GM04503 (cell line): Measurements from ENCODE around the gene CHD2.

Experiments used
- DNase-seq: peaks from one replicate; pipeline ENCODE4 v3.0.0-alpha.2; 2012; ENCODE audit warnings: low read depth

The CHD2 gene

DNA sequence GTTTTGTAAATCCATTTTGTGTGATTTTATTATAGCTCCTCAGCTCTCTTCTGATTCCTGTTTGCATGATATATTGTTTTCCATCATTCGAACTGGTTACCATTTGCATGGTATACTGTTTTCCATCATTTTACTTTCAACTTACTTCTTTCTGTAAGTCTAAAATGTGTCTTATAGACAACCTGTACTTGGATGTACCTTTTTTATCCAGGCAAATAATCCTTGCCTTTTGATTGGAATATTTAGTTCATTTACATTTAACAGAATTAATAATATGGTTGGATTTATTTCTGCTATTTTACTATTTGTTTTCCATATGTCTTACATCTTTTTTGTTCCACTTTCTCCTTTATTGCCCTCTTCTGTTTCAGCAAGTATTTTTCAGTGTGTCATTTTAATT lies 62.8 kb downstream of the CHD2 start:
- no peak for DNase-seq

DNA sequence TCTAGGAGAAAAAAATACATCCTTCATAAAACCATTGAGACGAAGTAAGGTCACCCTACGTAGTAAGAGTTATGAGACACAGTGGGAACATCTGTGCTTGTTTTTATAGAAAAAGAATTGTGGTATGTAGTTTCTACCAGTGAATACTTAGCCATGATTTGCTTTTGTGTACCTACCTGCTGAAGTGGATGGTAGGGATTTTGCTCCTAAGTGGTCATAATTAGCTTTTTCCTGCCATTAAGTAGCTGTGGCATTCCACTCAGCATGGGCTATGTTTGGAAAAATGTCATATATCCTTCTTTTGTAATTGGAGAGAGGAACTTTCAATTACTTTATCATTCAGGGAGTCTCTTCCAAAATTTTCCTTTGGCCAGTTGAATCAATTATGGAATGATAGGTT lies 63.7 kb downstream of the CHD2 start:
- DNase-seq: no peak

DNA sequence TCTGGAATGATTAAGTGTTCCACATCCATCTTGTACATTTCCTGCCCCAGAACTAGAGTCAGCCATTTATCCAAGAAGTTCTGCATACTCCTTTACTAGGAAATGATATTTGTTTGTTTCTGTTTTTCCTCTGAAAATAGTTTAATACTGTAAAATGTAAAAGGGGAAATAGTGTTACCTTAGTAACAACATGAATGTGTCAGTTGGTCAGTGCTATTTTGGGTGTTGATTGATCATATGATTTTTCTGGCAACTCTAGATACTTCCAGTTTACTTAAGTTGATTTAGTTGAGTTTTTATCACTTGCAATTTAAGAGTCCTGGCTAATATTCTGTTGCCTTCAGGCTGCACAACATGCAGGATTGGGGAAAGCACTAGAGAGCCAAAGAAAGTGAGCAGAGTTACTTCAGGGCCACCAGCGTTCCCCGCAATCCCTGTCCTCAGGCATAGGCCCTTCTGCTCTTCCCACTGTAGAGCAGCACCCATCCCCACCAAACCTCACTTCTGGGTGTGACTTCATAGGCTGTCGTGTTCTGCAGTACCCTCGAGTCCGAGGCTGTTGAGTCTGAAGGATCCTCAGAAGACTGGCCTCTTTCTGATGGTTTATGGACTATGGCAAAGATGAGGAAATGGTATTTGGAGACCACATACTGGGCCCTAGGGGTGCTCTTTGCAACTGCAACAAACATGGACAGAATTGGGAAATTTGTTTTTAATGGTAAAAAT lies 69.0 kb downstream of the CHD2 start:
- no peak for DNase-seq

DNA sequence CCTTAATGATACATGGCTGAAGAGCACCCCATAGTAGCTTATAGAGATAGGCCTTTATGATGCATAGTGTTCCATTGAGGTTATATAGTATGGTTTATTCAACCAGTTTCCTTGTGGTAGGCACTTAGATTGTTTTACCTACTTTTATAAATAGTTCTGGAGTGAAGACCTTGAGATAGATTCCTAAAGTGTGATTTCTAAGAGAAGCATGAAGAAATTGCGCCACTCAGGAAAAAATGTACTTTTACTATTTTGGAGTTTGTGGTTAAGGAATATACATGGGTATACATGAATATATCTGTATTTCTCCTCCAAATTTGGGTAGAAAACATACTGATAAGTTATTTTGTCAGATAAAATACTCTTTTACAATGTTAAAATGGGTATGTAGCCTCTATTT lies 70.5 kb downstream of the CHD2 start:
- no peak for DNase-seq

DNA sequence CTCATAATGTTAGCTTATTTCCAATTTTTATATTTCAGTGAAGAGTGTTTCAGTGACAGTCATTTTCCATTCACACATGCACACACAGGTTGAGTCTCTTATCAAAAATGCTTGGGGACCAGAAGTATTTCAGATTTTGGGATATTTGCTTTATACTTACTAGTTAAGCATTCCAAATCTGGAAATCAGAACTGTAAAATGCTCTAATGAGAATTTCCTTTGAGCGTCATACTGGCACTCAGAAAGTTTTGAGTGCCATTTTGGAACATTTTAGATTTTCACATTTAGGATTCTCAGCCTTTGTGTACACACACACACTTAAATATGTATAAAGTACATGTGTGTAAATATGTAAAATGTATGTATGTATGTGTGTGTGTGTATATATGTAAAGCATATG lies 71.0 kb downstream of the CHD2 start:
- no peak for DNase-seq

DNA sequence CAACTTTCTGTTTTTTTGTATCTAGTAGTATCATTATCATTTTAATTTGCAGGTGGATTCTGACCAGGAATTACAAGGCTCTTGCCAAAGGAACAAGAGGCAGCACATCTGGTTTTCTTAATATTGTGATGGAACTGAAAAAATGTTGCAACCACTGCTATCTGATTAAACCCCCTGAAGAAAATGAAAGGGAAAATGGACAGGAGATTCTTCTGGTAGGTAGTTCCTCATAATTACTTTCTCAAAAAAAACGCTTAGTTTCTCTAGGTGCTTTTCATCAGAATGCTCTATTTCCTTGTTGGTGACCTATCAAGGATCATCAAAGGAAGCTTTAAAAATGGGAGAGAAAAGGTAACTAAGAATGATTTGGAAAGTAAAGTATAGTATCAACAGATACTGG lies 71.6 kb downstream of the CHD2 start:
- DNase-seq: no peak

DNA sequence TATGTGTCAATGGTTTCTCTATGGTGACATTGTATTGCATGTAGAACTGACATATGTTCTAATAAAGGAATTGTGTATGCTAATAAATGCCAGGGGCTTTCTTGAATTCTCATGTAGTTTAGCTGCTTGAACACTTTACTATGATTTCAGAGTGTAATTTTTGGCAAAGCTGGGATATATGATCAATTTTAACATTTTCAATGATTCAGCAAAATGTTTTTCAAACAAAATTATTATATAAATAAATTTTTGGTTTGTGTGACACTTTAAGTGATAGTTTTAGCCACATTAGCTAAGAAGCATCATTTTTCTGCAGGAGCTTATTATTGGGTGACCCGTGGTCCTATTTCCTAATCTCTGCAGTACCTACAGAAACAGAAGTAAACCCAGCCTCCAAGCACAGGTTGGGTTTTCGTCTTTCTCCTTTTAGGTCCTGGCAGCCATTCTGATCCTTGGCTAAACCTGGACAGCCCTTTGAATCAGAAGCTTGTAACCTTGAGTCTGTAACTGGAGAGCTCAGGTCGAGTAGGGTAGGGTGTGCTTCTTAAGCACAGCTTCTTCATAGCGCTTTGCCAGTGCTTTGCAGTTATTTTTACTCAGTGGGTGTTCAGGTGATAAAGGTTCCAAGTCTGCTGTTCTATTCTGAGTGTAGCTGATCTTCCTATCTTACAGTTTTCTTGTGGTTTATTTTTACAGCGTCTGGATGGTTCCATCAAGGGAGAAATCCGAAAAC lies 74.2 kb downstream of the CHD2 start:
- no peak for DNase-seq

DNA sequence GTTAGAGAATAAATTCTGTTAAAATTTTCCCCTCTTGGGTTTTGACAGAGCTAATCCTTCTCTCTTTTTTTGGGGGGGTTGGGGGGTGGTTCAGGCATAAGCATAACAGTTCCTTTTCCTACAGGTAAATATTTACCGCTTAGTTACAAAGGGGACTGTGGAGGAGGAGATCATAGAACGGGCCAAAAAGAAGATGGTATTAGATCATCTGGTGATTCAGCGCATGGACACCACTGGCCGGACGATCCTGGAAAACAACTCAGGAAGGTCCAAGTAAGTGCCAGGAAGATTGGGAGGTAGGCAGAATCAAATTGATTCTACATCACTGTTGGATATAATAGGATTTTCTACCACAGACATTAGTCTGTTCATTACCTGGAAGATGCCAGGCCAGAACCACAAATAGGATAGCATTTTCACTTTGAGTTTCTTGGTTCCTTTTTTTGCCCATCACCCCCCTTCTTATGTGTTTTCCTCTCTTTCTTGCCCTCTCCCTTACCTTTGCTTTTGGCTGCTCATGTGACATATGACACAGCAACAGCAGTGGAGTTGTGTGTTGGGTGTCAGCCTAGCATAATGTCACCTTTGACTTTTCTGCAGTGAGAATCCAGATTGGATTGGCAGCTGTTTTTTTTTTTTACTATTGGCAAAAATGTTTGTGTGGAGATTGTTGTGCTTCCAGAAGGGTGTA lies 79.0 kb downstream of the CHD2 start:
- DNase-seq: no peak

DNA sequence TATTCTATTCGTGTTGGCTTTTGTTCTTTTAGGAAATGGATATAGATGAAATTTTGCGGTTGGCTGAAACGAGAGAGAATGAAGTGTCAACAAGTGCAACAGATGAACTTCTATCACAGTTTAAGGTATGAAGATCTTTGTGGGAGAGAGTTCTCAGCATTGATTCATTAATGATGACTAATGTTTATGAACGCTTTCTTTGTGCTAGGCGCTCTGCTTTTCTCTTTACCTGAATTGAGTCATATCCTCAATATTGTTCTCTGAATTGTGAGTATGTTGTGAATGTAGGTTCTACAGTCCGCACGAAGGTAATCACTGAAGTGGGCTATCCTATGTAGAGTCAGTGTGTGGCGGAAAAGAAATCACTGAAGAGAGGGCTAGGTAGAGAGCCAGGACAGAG lies 81.2 kb downstream of the CHD2 start:
- DNase-seq: no peak

DNA sequence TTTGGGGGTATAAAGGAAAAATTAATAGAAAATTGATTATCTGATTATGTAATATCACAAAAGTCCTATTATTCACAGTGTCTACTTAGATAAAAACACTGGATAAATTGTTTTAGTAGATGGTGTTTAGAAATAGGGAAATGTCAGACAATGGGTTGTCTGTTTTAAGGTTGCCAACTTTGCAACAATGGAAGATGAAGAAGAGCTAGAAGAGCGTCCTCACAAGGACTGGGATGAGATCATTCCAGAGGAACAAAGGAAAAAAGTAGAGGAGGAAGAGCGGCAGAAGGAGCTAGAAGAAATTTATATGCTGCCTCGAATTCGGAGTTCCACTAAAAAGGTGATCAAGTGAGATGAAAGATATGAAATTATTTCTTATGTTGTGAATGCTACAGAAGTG lies 84.0 kb downstream of the CHD2 start:
- DNase-seq: no peak

DNA sequence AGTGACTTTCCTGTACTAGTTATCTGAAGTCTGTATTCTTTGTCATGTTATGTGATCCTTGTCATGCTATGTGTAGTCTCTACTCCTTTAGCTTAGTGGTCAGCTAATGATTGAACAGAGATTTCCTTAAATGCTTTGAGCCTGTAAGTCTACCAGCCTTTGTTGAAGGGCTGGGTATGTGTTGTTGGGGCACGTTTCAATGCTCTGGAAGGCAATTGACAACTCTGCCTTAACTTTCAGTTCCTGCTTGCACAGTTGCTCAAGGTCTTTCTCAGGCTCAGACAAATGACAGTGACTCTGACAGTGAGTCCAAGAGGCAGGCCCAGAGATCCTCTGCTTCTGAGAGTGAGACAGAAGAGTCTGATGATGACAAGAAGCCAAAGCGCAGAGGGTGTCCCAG lies 89.3 kb downstream of the CHD2 start:
- no peak for DNase-seq

DNA sequence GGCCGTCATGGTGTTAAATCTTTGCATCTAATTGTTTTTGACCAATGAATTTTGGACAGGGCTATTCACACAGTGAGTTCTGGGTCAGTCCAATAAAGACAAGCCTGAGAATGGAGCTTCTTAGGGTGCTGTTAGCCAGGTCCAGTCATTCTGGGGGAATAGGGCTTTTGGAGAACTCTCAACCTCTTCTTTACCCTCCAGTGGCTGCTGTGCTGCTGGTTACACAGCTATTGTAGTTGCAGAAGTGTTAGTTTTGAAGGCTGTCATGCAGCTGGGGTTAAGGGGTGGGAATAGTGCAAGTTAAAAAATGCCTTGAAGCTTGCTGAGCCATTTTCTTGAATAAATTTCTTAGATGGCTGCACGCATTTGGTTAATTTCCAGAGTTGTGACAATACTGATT lies 89.9 kb downstream of the CHD2 start:
- no peak for DNase-seq

DNA sequence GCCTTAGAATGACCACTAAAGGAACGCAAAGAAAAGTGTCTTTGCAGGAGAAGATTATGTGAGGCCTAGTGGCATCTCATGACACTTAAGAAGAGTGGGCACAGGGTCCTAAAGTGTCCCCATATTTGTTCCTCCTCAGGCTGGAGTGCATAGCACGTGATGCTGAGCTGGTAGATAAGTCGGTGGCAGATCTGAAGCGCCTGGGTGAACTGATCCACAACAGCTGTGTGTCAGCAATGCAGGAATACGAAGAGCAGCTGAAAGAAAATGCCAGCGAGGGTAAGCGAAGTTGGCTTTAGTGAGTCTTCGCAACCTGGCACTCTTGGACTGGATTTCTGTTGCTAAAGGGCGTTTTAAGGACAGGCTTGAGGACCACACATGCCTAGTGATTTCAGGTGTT lies 92.6 kb downstream of the CHD2 start:
- no peak for DNase-seq

DNA sequence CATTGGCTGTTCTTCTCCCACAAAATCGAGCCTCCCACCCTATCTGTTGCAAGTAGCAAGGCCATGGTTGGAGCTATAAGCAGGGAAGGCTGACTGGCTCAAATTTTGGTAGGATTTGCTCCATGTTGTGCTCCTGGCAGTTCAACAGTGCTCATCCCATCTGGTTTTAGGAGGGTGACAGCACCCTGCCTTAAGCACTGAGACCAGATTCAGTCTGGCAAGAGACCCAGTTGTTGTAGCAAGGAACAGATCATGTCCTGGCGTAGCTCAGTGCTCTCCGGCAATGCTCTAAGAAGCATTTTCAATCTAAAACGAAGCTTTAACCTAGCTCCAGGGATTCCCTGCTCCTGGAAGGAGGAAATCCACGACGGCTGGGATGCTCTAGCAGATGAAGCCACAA lies 97.7 kb downstream of the CHD2 start:
- DNase-seq: no peak

DNA sequence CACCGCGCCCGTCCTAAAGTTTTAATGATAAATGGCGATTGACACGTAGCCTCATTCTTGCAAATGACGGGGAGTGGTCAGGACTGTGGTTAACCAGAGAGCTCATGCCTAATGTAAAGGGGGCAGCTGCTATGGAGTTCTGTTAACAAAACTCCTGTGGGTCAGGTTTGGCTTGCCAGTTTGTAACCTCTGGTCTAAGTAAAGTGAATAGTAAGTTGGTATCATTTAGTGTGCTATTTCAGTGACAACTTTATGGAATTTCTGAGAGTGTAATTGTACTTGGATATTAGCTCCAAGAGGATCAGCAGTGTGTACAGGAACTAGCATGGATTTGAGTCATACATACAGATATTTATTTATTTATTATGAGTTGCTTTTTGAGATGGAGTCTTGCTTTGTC lies 101.0 kb downstream of the CHD2 start:
- DNase-seq: no peak

DNA sequence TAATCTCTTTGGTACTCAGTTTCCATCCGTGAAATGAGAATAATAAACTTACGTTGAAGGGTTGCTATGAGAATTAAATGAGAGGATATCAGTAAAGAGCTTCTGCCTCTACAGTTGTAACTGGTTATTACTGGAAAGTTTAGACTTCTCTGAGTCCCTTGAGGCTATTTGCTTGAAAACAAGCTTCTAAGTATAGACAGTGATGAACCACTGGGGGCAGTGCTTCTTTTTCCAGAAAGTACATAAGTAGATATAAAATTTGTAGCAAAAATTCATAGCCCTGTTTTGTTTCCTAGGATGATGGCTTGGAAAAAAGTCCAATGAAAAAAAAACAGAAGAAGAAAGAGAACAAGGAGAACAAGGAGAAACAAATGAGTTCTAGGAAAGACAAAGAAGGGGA lies 101.8 kb downstream of the CHD2 start:
- DNase-seq: no peak

DNA sequence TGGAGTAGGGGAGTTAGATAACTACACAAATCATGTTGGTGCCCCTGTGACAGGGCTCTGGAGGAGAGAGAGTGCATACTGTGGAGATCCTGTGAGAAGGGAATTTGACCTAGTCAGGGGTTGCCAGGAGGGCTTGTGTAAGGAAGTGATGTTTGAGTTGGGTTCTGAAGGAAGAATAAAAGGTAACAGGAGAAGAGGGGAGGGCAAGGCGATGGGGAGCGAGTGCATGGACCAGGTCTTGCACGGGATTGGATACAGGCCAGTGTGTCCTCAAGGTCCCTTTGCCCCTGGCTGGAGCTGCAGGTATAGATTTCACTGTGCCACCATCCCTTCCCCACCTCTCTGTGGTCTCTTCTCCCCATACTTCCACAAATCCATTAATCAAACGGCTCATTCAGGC lies 105.0 kb downstream of the CHD2 start:
- DNase-seq: no peak

DNA sequence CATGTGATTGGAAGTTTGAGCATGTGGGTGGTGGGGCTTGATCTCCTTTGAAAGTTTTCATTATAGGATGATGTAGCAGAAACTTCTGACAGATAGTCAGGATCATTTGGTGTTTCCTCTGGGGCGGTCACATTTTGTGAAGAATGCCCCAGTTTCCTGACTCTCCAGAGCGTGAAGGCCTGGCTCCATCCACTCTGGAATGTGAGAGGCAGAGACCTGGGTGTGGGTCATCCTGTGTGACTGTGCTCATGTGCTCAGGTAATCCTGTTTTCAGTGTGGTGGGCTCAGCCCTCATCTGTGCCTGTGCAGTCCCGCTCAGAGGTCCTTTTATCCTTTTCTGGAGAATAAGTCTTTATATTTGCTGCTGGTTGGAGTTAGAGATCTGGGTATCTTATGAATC lies 107.9 kb downstream of the CHD2 start:
- DNase-seq: no peak

DNA sequence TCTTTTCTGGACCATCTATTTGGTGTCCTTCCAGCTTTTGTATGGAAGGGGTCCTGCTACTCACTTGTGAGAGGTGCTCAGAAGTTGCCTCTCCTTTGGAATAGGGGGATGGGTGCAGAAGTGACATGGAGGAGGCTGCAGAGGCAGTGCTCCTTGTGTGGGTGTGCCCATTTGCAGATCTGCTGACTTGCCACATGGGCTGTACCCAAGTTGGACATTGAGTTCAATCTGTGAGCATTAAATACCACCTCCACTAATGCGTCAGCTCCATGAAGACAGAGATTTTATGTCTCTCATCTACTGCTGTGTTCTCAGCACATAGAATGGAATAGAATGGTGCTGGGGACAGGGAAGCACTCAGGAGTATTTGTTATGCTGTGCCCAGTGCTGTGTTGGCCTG lies 112.7 kb downstream of the CHD2 start:
- no peak for DNase-seq

DNA sequence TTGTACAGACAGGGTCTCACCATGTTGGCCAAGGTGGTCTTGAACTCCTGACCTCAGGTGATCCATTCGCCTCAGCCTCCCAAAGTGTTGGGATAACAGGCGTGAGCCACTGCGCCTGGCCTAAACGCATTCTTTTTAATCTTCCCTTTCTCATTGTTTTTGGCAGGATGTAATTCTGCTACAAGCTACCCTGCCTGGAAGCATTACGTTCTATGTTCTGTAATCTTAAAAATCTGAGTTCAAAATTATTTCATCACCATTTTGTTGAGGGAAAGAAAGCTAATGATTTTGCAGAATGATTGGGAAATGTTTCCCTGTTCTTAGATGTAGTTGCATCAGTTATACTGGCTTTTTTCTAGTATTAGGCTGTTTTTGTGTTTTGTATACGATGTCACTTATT lies 117.4 kb downstream of the CHD2 start:
- DNase-seq: no peak

DNA sequence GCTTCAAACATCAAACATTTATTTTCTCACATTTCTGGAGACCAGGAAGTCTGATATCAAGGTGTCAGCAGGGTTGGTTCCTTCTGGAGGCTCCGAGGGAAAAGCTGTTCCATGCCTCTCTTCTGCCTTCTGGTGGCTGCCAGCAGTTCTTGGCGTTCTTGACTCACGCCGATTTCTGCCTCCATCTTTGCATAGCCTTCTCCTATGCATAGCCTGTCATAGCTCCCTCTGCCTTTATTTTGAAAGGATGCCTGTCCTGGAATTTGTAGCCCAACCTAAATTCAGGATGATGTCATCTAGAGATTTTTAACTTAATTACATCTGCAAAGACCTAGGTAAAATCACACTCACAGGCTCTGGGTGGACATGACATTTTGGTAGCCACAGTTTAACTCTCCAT lies 118.5 kb downstream of the CHD2 start:
- no peak for DNase-seq

DNA sequence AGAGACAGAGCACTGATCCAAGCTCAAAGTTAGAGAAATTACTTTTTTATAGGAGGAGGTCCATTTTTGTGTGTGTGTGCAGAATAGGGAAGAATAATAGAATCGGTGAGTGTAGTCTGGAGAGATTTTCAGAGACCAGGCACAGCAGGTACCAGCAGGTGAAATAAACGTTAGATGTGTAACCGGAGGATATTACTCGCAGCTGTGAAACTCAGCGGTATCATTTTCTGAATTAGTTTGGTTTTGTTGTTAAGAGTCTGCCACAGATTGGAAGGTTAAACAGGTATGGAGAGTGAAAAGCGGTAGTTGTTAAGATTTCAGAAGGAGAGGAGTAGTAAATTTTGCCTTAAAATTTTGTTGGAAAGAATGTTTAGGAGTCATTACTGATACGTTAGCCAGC lies 119.0 kb downstream of the CHD2 start:
- DNase-seq: no peak

DNA sequence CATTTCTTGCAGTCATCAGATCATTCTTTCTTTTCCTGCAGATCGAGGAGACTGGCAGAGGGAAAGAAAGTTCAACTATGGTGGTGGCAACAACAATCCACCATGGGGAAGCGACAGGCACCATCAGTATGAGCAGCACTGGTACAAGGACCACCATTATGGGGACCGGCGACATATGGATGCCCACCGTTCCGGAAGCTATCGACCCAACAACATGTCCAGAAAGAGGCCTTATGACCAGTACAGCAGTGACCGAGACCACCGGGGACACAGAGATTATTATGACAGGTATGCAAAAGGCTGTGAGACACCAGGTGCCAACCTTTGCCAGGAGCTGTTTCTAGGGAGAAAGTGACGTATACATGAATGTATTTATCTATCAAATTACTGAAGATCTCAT lies 119.8 kb downstream of the CHD2 start:
- DNase-seq: no peak
